GM21529 (cell line): Measurements from ENCODE around the gene TIE1.
"Not testable (repeated sequence)": the region's sequence is repeated elsewhere in the genome, so short reads cannot be mapped to it uniquely, and the experiment has no call there.

Source experiments
- ATAC-seq: cut with Tn5 transposase; IDR thresholded peaks from one replicate; pipeline ENCODE4 v1.9.1; 2021; ENCODE audit not compliant: unreplicated experiment

Gene TIE1

DNA sequence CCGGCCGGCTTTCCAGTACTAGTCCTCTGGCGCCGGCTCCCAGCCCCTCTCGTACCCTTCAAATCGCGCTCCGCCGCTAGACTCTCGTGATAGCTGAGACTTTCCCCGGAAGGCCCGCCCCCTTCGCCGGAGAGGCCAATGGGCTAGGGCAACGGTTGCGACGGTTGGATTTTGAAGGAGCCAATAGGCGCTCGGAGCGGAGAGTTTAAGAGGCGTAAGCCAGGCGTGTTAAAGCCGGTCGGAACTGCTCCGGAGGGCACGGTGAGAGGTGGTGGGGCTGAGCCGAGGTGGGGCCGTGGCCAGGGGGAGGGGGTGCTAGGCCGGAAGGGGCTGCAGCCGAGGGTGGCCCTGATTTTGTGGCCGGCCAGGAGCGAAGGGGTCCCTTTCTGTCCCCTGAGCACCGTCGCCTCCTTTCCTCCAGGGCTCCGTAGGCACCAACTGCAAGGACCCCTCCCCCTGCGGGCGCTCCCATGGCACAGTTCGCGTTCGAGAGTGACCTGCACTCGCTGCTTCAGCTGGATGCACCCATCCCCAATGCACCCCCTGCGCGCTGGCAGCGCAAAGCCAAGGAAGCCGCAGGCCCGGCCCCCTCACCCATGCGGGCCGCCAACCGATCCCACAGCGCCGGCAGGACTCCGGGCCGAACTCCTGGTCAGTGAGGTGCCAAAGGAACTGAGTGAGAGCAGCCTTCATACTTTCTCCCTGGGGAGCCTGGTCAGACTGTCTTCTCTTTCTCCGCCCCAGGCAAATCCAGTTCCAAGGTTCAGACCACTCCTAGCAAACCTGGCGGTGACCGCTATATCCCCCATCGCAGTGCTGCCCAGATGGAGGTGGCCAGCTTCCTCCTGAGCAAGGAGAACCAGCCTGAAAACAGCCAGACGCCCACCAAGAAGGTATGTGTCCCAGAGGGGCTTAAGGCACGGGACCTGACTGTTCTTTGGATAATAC is 58.2 kb downstream of the TIE1 start, which contains the start of gene CDC20:
Gene CDC20, plus strand, starts transcription at position 236 of the 948 bp plus-strand sequence. Its CDS starts 235 bp downstream, at position 471.
- ATAC-seq, result peak; percentile 97

DNA sequence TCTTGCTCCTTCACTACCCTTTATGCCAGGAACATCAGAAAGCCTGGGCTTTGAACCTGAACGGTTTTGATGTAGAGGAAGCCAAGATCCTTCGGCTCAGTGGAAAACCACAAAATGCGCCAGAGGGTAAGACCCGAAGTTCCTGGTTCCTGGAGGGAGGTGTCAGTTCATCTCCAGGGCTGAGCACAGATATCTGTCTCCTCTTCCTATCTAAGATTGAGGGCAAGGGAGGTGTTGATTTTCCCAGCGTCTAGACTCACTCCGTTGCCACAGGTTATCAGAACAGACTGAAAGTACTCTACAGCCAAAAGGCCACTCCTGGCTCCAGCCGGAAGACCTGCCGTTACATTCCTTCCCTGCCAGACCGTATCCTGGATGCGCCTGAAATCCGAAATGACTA is 58.9 kb downstream of the TIE1 start:
- no peak for ATAC-seq

DNA sequence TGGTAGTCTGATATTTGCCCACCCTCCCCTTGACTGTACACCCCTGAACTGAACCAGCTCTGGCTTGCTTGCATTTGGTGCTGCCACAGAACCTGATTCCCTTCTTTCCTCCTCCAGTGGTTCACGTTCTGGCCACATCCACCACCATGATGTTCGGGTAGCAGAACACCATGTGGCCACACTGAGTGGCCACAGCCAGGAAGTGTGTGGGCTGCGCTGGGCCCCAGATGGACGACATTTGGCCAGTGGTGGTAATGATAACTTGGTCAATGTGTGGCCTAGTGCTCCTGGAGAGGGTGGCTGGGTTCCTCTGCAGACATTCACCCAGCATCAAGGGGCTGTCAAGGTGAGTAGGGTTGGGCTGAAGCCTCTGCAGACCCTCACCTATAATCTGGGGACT is 59.8 kb downstream of the TIE1 start:
- no peak for ATAC-seq

DNA sequence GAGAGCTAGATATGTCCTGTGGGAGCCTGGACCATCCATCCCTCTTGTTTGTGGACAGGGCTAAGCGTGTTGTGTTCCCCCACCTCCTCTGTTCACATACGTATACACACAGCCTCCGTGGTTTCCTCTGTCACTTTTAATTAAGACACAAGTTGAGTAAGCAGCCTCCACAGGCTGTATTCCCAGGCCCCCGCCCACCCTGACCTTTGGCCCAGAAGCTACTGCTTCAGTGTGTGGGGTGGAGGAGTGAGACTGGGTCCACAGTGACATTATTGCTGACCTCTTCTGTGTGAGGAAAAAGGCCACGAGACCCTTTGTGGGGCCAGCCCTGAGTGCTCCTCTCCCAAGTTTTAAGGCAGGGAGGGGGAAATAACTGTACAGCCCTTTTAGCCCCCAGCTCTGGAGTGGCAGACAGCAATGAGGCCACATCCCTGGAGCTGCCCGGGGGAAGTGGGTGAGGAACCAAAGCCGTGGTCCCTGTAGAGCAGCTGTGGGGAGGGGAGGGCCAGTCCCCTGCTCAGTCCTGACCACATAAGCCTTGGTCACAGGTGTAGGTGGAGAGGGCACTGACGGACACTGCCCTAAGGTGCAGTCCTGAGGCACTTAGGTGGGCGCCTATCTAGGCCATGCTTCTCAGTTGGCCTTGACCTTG is 62.6 kb downstream of the TIE1 start:
- ATAC-seq, result no peak

DNA sequence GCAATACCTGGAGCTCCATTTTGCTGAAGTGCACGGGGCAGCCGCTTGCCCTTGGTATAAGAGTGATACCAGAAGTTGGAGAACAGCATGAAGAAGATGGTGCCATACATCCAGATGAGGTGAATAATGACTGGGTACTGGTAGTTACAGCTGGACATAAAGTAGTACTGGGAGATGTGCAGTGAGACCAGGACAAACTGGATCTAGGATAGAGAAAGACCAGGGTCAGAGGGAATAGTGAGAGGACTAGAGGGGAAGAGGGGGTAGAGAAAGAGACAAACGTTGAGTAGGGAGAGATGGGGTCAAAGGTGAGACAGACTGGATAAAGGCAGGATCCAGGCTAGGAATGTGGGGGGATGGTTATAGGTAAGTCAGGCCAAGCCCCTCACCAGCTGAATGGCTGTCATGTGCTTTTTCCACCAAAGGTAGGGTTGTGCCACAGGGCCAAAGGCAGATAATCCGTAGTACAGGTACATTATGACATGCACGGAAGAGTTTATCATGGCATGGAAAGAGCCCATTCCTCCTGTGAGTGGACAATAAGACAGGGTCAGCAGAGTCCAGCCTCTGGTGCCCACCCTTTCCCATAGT is 63.2 kb downstream of the TIE1 start:
- no peak for ATAC-seq

DNA sequence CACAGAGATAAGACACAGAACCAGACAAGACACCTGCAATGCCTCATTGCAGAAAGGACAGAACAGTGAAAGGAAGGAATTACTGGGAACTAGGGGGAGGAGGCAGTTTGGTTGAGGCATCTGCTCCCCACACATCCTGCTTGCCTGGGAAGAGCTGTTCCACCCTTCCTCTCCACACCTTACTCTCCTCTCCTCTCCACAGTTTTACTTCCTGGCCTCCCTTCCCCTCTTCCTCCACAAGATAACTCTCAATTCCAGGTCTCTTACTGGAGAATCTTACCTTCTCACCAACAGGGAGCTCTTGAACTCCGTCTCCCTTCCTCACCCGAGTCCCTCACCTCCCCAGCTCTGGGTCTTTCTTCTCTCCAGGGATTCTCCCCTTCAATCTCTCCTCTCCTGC is 64.9 kb downstream of the TIE1 start:
- ATAC-seq, result no peak

DNA sequence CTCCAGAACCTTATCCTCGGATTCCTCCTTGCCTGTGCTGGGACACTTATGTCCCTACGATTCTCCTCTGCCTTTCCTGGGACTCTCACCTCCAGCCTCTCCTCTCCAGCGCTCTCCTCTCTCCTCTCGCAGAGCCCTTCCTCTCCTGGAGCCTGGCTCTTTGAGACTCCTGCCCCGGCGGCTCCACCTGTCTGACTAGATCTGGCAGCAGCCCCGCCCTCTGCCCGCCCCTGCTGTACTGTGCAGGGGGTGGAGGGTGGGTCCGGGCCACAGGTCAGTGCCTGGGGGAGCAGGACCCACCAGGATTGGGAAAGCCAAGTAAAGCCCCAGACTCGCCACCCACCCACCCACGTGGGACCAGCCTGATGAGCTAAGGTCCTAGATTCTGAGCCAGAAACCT is 65.4 kb downstream of the TIE1 start:
- no peak for ATAC-seq

DNA sequence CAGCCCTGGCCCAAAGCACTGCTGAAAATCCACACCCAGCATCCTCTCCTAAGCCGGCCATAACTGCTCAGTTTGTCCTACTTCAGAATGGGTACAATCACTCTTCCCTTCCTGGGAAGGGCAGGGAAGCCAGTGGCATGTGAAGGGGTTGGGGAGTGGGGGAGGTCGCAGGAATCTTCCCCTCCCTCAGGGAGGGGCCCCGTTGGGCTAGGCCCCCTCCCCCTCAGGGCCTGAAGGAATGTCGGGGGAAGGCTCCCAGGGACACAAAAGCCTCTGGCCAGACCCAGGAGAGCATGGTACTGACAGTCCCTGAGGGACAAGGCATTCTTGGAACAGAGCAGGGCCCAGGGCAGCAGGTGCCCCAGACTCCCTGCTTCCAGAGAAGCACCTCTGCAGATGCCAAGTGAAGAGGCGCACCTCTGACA is 65.8 kb downstream of the TIE1 start:
- no peak for ATAC-seq

DNA sequence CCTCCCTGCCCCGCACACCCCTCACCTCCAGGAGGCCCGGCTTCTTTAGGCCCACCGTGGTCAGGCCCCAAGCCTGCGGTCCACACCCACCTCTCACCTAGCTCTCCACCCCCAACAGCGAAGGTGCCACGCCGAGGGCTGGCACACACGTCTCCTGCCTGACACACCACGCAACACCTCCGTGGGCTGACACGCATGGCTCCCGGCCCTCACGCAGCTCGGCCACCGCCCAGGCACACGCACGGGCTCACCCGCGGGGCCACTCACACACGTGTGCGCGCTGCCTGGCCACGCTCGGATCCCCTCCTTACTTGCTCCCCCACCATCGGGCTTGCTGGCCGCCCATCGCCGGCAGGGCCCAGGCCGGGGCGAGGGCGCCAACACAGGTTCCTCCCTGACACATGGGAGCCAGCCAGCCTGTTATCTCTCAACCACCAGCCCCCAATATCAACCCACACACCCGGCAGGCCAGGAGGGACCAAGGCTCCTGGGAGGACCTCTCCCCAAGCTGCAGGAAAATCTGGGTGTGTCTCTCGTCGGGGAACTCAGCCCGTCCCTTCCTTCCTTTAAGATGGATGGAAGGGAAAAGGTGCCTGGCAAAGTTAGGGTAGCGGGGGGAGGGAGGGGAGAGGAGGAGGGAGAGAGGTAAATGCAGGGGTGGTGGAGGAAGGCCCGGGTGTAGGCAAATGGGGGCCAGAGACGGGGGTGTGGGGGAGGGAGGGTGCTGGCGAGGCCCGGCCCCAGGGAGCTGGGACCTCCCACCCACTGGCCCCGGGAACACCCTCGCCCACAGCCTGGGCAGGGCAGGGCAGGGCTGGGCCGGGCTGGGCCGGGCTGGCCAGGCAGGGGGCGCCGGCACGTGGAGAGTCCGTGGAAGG is 66.5 kb downstream of the TIE1 start:
- peak; percentile 43 for ATAC-seq

DNA sequence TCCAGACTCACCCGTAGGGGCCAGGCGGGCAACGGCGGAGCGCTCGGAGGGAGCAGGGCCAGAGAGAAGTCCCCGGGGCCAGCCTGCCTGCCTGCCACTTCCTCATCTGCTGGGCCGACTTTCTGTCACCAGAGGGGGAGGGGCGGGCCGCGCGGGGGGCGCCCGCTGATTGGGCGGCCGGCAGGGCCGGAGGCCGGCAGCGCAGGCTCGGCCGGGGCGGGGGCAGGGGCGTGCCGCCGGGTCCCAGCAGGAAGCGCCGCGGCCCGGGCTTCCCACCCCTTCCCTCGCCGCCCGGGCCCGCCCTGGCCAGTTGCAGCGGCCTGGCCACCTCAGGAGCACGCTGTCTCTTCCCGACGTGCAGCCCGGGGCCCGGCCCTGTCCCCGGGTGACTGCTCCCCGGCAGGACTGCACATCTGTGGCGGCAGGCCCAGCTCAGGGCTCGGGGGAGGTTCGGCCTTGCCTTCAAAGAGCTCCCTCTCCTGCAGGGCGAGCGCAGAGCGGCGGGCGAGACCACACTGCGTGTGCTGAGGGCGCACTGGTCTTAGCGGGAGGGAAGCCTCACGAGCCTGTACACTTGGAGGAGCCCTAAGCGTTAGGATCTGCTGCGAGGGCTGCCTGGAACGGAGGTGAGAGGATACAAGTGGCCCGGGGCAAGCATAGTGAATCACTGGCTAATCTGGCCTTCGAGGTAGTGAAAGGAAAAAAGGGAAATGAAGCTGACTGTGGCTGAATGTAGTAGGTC is 67.3 kb downstream of the TIE1 start, which contains the start of gene ELOVL1:
Gene ELOVL1, minus strand, starts transcription at position 108 of the 742 bp plus-strand sequence. CDS start 2,402 bp downstream, outside the sequence.
- ATAC-seq, result peak; percentile 70

DNA sequence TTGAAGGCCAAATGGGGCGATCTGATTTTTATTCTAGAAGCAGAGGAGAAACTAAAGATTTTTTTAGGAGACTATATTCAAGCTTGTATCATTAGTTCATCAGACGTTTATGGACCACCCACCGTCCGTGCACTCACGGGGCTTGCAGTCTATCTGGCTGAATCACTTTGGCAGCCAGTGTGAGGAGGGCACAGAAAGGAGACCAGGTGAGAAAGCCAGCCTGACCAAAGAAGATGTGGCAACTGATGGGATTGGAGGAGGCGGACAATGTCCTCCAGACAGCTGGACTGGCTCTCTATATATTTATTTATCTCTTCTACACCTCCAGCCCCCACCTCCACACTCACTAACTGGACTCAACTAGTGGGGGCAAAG is 67.9 kb downstream of the TIE1 start:
- ATAC-seq, result no peak

DNA sequence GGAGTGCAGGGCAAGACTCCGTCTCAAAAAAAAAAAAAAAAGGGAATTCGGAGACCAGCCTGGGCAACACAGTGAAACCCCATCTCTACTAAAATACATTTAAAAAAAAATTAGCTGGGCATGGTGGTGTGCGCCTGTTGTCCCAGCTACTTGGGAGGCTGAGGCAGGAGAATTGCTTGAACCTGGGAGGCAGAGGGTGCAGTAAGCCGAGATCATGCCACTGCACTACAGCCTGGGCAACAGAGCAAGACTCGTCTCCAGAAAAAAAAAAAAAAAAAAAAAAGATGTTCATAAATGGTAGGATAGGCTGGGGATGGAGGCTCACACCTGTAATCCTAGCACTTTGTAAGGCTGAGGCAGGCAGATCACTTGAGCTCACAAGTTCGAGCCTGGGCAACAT is 69.0 kb downstream of the TIE1 start:
- not testable (repeated sequence) for ATAC-seq

DNA sequence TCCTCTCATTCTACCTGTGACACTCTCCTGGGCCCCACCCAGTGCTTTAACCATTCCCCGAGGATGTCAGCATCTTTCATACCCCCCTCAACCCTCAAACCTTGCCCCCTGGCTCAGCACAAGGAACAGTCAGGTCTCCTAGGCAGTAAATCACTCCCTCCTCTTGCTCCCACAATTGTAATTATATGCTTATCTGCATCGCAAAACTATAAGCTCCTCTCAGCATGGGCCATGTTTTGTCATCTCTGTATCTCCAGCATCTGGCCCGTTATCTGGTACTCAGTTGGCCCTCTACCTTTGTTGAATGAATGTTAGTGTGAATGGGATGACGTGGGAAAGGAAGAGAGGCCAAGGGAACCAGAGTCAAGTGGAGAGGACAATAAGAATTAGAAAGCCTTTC is 69.8 kb downstream of the TIE1 start:
- ATAC-seq, result no peak

DNA sequence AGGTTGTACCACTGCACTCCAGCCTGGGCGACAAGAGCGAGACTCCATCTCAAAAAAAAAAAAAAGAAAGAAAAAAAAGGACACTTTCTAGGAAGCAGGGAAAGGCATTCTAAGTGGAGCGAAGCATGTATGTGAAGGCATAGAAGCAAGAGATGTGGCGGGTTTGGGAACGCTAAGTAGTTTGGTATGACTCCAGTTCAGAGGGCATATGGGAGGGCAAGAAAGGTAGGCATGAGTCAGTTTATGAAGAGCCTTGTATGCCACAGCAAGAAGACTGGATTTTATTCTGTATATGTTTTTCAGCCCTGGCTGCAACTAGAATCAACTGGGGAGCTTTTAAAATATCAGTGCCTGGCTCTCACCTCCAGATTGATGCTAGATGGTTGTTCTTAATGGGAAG is 71.4 kb downstream of the TIE1 start:
- no peak for ATAC-seq
